ENCODE measurements around the gene NEUROG1.

DNA sequence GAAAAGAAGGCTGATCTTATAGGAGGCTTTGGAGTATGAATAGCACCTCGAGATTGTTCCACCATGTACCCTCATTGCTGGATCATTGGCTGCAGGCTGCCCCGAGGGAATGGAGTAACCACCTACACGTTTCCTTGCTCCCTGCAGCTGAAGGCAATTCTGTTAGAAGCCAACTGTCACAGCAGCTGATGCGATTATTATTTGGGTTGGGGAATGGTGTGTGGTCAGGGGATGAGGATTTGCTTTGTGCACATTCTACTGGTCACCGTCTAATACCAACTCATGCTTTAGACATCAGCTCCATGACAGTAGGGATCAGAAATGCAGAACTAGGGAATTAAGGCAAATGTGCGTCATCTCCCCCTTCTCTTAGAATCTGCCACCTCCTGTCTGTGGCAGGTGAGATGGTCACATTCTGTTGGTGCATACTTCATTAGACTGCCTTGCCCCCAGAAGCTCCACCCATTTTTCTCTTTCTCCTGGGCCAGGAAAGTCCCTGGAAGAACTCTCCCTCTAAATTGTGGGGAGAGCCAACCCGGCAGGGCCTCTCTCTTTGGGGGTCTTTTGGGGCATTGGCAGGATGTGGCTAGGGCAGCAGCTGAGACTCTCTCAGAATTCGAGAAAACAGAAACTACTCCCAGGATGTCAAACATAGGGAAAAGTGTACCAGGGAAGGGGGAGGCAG is 32.8 kb downstream of the NEUROG1 start:
- TF ChIP-seq, protein P1, sequence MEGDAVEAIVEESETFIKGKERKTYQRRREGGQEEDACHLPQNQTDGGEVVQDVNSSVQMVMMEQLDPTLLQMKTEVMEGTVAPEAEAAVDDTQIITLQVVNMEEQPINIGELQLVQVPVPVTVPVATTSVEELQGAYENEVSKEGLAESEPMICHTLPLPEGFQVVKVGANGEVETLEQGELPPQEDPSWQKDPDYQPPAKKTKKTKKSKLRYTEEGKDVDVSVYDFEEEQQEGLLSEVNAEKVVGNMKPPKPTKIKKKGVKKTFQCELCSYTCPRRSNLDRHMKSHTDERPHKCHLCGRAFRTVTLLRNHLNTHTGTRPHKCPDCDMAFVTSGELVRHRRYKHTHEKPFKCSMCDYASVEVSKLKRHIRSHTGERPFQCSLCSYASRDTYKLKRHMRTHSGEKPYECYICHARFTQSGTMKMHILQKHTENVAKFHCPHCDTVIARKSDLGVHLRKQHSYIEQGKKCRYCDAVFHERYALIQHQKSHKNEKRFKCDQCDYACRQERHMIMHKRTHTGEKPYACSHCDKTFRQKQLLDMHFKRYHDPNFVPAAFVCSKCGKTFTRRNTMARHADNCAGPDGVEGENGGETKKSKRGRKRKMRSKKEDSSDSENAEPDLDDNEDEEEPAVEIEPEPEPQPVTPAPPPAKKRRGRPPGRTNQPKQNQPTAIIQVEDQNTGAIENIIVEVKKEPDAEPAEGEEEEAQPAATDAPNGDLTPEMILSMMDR (IDR thresholded peaks at IDR 0.05; ENCODE audit: low read length): no peak
- no peak for TF ChIP-seq EZH2 (IDR thresholded peaks at IDR 0.05; ENCODE audit: borderline replicate concordance, low read length)
